Esophagus mucosa (tissue), 1 donor: ENCODE results near the gene KCNQ4. TPM values are rescaled to one million over a fixed set of nuclear protein-coding genes. Genes with fewer than 3 reads are reported as not detected.

Experiments
- ATAC-seq: fragments of 200-7000 bp; cut with Tn5 transposase; one replicate; pipeline ENCODE4 v1.9.1; 2020
- total RNA-seq: library from RNA; stranded (reverse); gene quantifications from one replicate; pipeline ENCODE4 v1.2.4, GENCODE V29; 2023
- donor health status: DM: yes; HTN: yes; CAD: no.

The KCNQ4 gene
- total RNA-seq, 1 donor from 2014 or later: 0.24 TPM

DNA sequence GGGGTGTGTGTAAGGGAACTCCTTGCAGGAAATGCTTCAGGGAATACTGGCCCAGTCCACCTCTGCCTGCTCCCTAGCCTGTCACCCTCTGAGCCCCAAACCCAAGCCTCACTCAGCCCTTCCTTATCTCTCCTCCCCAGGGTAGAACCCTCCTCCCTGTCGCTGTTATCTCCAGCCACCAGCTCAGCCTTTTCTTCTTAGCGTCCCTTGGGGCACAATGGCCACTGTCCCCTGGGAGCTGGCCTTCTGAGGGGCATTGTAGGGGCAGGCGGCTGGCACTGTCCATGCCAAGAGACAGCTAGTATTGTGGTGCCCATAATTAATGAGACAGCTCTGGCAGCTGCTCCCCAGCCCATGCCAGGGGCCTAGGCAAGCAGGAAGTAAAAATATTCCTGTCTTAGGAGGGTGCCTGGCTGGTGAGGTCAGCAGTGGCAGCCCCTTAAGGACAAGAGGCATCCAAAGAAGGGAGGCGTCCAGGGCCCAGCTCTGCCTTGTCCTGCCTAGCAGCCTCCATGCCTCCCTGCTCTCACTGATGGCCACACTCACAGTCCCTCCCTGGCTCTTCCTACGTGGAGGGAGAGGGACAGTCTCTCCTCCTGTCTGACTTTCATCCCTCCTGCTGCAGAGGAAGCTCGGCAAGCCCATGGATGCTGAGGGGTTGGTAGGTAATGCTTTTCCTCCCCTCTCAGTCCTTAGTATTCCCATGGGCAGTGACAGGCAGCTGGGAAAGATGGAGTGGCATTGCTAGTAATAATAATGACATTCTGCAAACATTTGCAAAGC, 37.5 kb downstream of the KCNQ4 start:
- no peak for ATAC-seq

- ATAC-seq: no peak
These were observed 39.3 kb downstream of the KCNQ4 start for GRCh38 chr1:40822890-40823289.

DNA sequence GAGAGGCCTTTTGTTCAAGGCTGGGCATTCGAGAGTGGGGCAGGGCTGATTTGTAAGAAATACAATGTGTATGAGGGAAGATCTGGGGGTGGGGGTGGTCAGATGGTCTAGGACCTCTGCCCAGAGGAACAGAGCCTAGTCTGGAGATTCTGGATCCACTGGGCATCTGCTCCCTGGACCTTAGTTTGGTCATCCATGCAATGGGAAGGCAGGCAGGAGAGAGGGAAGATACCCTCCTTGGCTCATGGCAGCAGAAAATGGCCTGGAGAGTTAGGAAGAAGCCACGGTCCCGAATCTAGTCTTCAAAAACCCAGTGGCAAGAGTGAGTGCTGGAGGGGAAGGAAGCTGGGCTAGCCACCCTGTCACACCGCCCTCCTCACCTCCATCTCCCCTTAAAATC, 39.8 kb downstream of the KCNQ4 start:
- no peak for ATAC-seq

DNA sequence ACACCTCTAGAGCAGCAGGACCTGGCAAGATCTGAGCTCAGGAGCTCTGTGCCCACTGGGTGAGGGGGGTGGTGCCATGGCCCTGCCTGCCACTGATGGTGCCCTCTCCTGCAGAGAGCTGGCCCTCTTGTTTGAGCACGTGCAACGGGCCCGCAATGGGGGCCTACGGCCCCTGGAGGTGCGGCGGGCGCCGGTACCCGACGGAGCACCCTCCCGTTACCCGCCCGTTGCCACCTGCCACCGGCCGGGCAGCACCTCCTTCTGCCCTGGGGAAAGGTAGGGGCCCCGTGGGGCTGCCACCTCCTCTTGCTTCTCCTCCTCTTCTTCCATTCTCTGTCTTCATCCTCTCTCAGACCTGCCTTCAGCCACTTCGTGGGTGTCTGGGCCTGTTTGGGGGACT, 40.4 kb downstream of the KCNQ4 start:
- no peak for ATAC-seq

GRCh38 chr1:40824591-40825434, 41.2 kb downstream of the KCNQ4 start:
- ATAC-seq: no peak

- ATAC-seq: peak; percentile 19
These were observed 41.8 kb downstream of the KCNQ4 start for GRCh38 chr1:40825435-40825788.

GRCh38 chr1:40825996-40826395, 42.4 kb downstream of the KCNQ4 start:
- ATAC-seq: no peak

GRCh38 chr1:40829631-40830245, 46.2 kb downstream of the KCNQ4 start:
- ATAC-seq: no peak

GRCh38 chr1:40830419-40830943, 46.9 kb downstream of the KCNQ4 start:
- no peak for ATAC-seq

DNA sequence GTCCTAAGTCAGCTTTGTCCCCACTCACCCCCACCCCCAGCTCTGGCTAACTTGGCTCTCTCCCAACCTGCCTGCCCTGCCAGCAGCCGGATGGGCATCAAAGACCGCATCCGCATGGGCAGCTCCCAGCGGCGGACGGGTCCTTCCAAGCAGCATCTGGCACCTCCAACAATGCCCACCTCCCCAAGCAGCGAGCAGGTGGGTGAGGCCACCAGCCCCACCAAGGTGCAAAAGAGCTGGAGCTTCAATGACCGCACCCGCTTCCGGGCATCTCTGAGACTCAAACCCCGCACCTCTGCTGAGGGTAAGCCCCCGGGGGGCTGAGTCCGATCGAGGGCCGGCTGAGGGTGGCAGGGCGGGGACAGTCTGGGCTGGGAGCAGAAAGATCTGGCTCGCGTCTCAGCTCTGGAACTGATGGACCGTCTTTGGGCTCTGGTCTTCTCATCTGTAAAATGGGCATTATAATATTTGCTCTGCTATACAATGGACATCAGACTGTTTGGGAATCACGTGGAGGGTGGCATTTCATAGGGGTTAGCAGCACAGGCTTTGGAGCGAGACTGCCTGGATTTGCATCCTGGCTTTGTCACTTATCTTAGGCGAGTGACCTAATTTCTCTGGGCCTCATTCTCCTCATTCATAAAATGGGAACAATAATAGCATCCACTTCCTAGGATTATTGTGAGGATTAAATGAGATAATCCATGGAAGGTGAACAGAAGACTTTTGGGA, 47.6 kb downstream of the KCNQ4 start:
- ATAC-seq: no peak

GRCh38 chr1:40833979-40834378, 50.4 kb downstream of the KCNQ4 start:
- no peak for ATAC-seq

DNA sequence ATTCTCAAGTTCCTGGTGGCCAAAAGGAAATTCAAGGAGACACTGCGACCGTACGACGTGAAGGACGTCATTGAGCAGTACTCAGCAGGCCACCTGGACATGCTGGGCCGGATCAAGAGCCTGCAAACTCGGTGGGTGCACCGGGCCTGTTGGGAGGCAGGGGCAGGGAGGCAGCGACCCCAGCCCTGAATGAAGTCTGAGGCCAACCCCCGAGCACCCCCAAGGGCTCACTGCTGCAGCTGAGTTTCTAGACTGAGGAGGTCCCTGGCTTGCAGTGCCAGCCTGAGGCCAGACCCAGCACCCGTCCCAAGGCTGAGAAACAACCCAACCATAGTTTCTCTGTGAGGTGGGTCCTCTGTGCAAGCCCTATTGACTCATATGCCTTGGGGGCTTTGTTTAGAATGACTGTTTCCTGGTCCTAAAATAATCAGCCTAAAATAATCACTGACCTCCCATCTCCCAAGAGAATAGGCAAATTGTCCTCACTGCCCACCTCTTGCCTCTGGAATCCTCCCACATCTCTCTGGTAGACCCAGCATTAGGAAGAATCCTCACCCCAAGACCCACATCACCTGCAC, 51.5 kb downstream of the KCNQ4 start:
- ATAC-seq: no peak

DNA sequence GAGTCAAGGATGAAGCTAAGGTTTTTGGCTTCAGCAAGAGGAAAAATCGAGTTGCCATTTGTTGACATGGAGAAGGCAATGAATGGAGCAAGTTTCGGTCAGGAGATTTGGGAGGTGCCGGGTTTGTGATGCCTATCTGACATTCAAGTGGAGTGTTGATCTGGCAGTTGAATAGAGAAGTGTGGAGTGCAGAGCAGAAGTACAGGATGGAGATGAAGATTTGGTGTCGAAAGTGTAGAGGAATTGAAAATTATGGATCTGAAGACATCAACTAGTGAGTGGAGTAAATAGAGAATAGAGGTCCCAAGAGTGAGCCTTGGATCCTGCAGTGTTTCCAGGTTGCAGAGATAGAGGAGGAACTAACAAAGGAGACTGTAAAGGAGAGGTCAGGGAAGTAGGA, 52.7 kb downstream of the KCNQ4 start:
- ATAC-seq: no peak

- ATAC-seq: no peak
These were observed 54.0 kb downstream of the KCNQ4 start for GRCh38 chr1:40837601-40838000.

DNA sequence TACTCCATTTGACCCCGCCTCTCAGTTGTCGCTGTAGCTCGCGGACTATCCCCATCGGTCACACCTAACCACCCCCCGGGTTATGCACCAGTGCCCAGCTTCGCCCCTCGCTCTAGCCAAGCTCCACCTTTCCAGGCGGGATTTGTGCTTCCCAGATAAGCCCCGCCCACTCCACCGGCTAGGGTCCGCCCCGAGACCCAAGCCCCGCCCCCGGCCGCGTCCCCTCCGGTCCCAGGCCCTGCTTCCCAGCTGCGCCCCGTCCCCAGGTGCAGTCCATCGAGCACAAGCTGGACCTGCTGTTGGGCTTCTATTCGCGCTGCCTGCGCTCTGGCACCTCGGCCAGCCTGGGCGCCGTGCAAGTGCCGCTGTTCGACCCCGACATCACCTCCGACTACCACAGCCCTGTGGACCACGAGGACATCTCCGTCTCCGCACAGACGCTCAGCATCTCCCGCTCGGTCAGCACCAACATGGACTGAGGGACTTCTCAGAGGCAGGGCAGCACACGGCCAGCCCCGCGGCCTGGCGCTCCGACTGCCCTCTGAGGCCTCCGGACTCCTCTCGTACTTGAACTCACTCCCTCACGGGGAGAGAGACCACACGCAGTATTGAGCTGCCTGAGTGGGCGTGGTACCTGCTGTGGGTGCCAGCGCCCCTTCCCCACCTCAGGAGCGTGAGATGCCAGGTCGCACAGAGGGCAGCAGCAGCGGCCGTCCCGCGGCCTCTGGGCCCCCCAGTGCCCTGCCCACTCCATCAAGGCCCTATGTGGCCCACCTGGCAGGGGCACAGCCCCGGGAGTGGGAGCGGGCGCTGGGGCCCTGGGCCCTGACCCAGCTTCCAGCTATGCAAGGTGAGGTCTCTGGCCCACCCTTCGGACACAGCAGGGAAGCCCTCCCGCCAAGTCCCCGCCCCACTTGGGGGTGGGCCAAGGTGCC, 54.7 kb downstream of the KCNQ4 start:
- no peak for ATAC-seq

GRCh38 chr1:40838980-40839942, 55.7 kb downstream of the KCNQ4 start:
- ATAC-seq: no peak

DNA sequence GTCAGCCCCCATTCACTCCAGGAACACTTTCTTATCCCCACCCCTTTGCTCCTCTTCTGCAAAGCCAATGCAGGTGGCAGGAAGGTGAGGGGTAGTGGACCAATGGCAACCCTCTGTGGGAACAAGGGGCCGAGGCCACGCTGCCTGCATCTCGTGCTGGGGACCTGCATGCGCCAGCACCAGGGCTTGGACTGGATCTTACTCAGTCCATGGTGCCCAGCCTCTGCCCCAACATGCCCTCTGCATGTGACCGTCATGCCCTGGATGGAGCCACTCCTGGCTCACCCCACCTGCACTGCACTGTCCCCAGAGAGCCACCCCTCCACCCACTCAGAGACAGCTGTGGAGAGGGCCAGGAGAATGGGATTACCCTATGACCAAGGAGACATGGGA, 56.4 kb downstream of the KCNQ4 start:
- no peak for ATAC-seq

- ATAC-seq: no peak
These were observed 57.1 kb downstream of the KCNQ4 start for GRCh38 chr1:40840526-40841323.

- no peak for ATAC-seq
These were observed 58.0 kb downstream of the KCNQ4 start for GRCh38 chr1:40841602-40842001.
